PC-3 (cell line): Measurements from ENCODE around the gene ABCC10. TPM values are rescaled to one million over a fixed set of nuclear protein-coding genes. Genes with fewer than 3 reads are reported as not detected.
"Not testable (repeated sequence)": the region's sequence is repeated elsewhere in the genome, so short reads cannot be mapped to it uniquely, and the experiment has no call there.

Experiments used
- ATAC-seq: fragments of 200-7000 bp; cut with Tn5 transposase; 2 replicates; pipeline ENCODE4 v1.9.1; 2020; ENCODE audit warnings: mild to moderate bottlenecking, moderate library complexity
- BruUV-seq: library from RNA; stranded (reverse); fragments of 400-500 nt; replicated peaks from 2 replicates; lab custom pipeline; 2021; lab: Mats Ljungman, UMichigan
- CTCF ChIA-PET: fragments of 300-600 bp; sonication (Branson Sonifier 250); formaldehyde crosslinking; loops from one replicate; lab custom pipeline; 2022; ENCODE audit warnings: antibody characterized with exemption; lab: Charles Lee
- POLR2A ChIA-PET: fragments of 300-600 bp; sonication (Branson Sonifier 250); formaldehyde crosslinking; loops from one replicate; lab custom pipeline; 2022; ENCODE audit warnings: antibody characterized with exemption; ENCODE audit not compliant: unreplicated experiment; lab: Charles Lee
- DNase-seq: peaks from one replicate; pipeline ENCODE4 v3.0.0-alpha.2; 2015
- H2AFZ ChIP-seq: fragments of 300-600 bp; sonication (generic); 2 replicates; pipeline ENCODE4 v1.6.0; 2016; ENCODE audit warnings: antibody characterized with exemption, low read length
- H3F3A ChIP-seq: fragments of 300-600 bp; sonication (generic); one replicate; pipeline ENCODE4 v1.6.0; 2017; ENCODE audit warnings: antibody characterized with exemption, low read length, control low read depth, mild to moderate bottlenecking; ENCODE audit not compliant: unreplicated experiment
- H3K27ac ChIP-seq: fragments of 300-600 bp; sonication (generic); 2 replicates; pipeline ENCODE4 v1.5.1; 2016; ENCODE audit warnings: mild to moderate bottlenecking, low read length
- H3K27me3 ChIP-seq: fragments of 300-600 bp; sonication (generic); 2 replicates; pipeline ENCODE4 v1.6.1; 2016; ENCODE audit warnings: low read length, mixed read lengths
- H3K36me3 ChIP-seq: fragments of 300-600 bp; sonication (generic); 2 replicates; pipeline ENCODE4 v1.6.1; 2016; ENCODE audit warnings: low read depth, mixed run types, low read length, mixed read lengths
- H3K4me1 ChIP-seq: fragments of 300-600 bp; sonication (generic); 2 replicates; pipeline ENCODE4 v1.5.1; 2016; ENCODE audit warnings: low read length; ENCODE audit not compliant: insufficient read depth
- H3K4me2 ChIP-seq: fragments of 300-600 bp; sonication (generic); 2 replicates; pipeline ENCODE4 v1.6.0; 2016; ENCODE audit warnings: low read length
- H3K4me3 ChIP-seq: fragments of 300-600 bp; sonication (generic); 2 replicates; pipeline ENCODE4 v1.5.1; 2016; ENCODE audit warnings: mild to moderate bottlenecking, low read length, mixed read lengths
- H3K79me2 ChIP-seq: fragments of 300-600 bp; sonication (generic); 2 replicates; pipeline ENCODE4 v1.6.1; 2017; ENCODE audit warnings: low read length, mixed read lengths
- H3K9ac ChIP-seq: fragments of 300-600 bp; sonication (generic); 2 replicates; pipeline ENCODE4 v1.6.0; 2016; ENCODE audit warnings: mild to moderate bottlenecking, low read length
- H3K9me2 ChIP-seq: fragments of 300-600 bp; sonication (generic); replicated peaks from 2 replicates; pipeline ENCODE4 v1.6.1; 2016; ENCODE audit warnings: mixed run types, low read length, mixed read lengths
- H3K9me3 ChIP-seq: fragments of 300-600 bp; sonication (generic); 2 replicates; pipeline ENCODE4 v1.6.1; 2016; ENCODE audit warnings: low read length, mixed read lengths
- H4K20me1 ChIP-seq: fragments of 300-600 bp; sonication (generic); 2 replicates; pipeline ENCODE4 v1.6.1; 2016; ENCODE audit warnings: low read length, mixed read lengths
- EZH2 ChIP-seq: fragments of 300-600 bp; sonication (generic); IDR thresholded peaks from one replicate; pipeline ENCODE4 v1.6.1; 2017; ENCODE audit warnings: antibody characterized with exemption, mild to moderate bottlenecking, low read length; ENCODE audit not compliant: unreplicated experiment
- EZH2phosphoT487 ChIP-seq: fragments of 300-600 bp; sonication (generic); IDR thresholded peaks from 2 replicates; pipeline ENCODE4 v1.6.1; 2018; ENCODE audit warnings: mild to moderate bottlenecking, antibody characterized with exemption, low read length, borderline replicate concordance
- intact Hi-C: fragments of 100-400 bp; cut with micrococcal nuclease; formaldehyde crosslinking; loops from 2 replicates; pipeline ENCODE4 v1.9.0; 2023
- total RNA-seq: library from RNA; depleted of rRNA; stranded (reverse); fragments of >200 nt; gene quantifications from 2 replicates; pipeline ENCODE4 v1.2.3, GENCODE V29; 2014
- TF ChIP-seq, protein P1 (sequence below): fragments of 300-600 bp; sonication (generic); conservative IDR thresholded peaks from 2 replicates; pipeline ENCODE4 v1.5.1; 2017; ENCODE audit warnings: antibody characterized with exemption, low read depth, mild to moderate bottlenecking, low read length

The ABCC10 gene
- total RNA-seq, 1 experiment from 2014 or later: 23.1 TPM

DNA sequence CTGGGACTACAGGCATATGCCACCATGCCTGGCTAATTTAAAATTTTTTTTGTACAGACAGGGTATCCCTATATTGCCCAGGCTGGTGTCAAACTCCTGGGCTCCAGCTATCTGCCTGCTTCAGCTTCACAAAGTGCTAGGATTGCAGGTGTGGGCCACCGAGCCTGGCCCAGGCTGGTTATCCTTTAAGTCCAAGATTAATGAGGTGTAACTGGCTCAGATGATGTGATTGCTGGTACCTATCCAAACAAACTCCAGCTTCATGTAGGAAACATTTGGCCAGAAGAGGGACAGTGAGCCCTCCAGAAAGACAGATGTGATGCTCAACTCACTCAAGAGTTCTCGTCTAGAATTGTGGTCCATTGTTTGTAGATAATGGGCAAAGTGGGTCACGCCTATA lies 48.7 kb upstream of the ABCC10 start:
- Histone ChIP-seq H3K27ac (no peak overlapping the region), H3K9me3 (no peaks in the 10 kb centered on the region), H3K9ac (no peak overlapping the region), H3K9me2 (no peaks in the 10 kb centered on the region), H3K36me3 (no peaks in the 10 kb centered on the region), H3K4me3 (no peak overlapping the region), H3K4me1 (peaks cover 8% of the 10 kb centered on the region), H2AFZ (no peak overlapping the region), H3K27me3 (no peaks in the 10 kb centered on the region), H3F3A (no peaks in the 10 kb centered on the region), H4K20me1 (no peaks in the 10 kb centered on the region), H3K79me2 (no peaks in the 10 kb centered on the region), H3K4me2 (no peak overlapping the region)
- ATAC-seq (no peak), DNase-seq (no peak)
- intact Hi-C loops: no loop called here
- ChIA-PET CTCF (interaction anchor here (0.8 kb wide), 1 partner anchor 19 kb away, joined by 6 read pairs; no protein-coding TSS in a partner anchor), POLR2A (no interaction called here)
- no TSS peak for BruUV-seq
- TF ChIP-seq, protein P1, sequence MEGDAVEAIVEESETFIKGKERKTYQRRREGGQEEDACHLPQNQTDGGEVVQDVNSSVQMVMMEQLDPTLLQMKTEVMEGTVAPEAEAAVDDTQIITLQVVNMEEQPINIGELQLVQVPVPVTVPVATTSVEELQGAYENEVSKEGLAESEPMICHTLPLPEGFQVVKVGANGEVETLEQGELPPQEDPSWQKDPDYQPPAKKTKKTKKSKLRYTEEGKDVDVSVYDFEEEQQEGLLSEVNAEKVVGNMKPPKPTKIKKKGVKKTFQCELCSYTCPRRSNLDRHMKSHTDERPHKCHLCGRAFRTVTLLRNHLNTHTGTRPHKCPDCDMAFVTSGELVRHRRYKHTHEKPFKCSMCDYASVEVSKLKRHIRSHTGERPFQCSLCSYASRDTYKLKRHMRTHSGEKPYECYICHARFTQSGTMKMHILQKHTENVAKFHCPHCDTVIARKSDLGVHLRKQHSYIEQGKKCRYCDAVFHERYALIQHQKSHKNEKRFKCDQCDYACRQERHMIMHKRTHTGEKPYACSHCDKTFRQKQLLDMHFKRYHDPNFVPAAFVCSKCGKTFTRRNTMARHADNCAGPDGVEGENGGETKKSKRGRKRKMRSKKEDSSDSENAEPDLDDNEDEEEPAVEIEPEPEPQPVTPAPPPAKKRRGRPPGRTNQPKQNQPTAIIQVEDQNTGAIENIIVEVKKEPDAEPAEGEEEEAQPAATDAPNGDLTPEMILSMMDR: no peak
- TF ChIP-seq EZH2 (no peak), EZH2phosphoT487 (no peak)

DNA sequence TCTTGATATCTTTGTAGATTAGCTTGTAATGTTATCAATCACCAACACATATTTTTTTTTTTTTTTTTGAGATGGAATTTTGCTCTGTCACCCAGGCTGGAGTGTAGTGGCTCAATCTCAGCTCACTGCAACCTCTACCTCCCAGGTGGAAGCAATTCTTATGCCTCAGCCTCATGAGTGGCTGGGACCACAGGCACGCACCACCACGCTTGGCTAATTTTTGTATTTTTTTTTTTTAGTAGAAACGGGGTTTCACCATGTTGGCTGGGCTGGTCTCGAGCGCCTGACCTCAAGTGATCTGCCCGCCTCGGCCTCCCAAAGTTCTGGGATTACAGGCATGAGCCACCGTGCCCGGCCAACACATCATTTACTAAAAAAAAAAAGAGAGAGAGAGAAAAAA lies 46.5 kb upstream of the ABCC10 start:
- H3K27ac ChIP-seq, H3F3A ChIP-seq, H3K27me3 ChIP-seq, CTCF ChIA-PET, ATAC-seq, H3K79me2 ChIP-seq, intact Hi-C loops, H4K20me1 ChIP-seq, H3K4me3 ChIP-seq, BruUV-seq, H3K9ac ChIP-seq, H3K9me3 ChIP-seq, POLR2A ChIA-PET, H2AFZ ChIP-seq, H3K4me2 ChIP-seq, H3K9me2 ChIP-seq, DNase-seq, H3K36me3 ChIP-seq: not testable (repeated sequence)
- H3K4me1 ChIP-seq: peaks cover 13% of the 10 kb centered on the region

DNA sequence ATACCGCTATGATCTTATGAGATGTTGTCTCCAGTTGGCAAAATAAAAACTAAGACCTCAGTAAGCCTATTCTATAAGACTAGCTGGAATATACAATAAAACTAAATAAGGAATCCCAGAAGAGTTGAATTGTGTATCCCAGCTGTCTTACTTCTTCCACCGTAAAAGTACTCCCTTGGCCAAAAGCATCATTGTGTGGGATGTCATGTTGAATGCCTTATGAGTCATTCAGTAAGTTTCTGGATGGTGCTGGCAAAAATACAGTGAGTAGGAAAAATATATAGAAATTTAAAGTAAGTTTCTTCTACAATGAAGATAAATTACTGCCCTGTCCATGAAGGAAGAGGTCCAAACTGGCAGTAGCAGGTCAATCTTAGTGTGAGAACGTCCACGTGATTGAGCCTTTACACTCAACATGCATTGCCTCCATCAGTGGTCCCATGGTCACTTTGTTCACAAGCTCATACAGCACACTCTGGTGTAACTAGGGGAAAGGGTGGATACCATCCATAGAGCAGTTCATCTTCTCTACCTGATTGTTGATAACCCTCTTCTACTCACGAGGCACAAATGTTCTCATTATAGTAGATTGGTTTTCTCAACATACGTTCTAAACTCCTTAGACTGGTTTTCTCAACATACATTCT lies 44.2 kb upstream of the ABCC10 start:
- Histone ChIP-seq H3K9me3 (no peaks in the 10 kb centered on the region), H3K4me3 (no peak overlapping the region), H2AFZ (peak overlapping the region; percentile 49; the same call in 1 of the 2 replicates), H4K20me1 (no peaks in the 10 kb centered on the region), H3K27ac (no peak overlapping the region), H3K9ac (no peak overlapping the region), H3K79me2 (no peaks in the 10 kb centered on the region), H3K36me3 (no peaks in the 10 kb centered on the region), H3K4me1 (peaks cover 13% of the 10 kb centered on the region), H3K9me2 (no peaks in the 10 kb centered on the region), H3F3A (no peaks in the 10 kb centered on the region), H3K27me3 (no peaks in the 10 kb centered on the region), H3K4me2 (no peak overlapping the region)
- TF ChIP-seq EZH2phosphoT487 (no peak), EZH2 (no peak)
- TF ChIP-seq, protein P1: no peak
- ATAC-seq (no peak), DNase-seq (peak; percentile 41)
- ChIA-PET CTCF (interaction anchor here (0.6 kb wide), 1 partner anchor 14 kb away, joined by 6 read pairs; the partner anchor contains the start of gene ZNF318), POLR2A (no interaction called here)
- BruUV-seq: no TSS peak
- intact Hi-C loops: no loop called here
